ENCODE measurements around the gene IPO13. TPM values are rescaled to one million over a fixed set of nuclear protein-coding genes. Genes with fewer than 3 reads are reported as not detected.

IPO13 gene, protein sequence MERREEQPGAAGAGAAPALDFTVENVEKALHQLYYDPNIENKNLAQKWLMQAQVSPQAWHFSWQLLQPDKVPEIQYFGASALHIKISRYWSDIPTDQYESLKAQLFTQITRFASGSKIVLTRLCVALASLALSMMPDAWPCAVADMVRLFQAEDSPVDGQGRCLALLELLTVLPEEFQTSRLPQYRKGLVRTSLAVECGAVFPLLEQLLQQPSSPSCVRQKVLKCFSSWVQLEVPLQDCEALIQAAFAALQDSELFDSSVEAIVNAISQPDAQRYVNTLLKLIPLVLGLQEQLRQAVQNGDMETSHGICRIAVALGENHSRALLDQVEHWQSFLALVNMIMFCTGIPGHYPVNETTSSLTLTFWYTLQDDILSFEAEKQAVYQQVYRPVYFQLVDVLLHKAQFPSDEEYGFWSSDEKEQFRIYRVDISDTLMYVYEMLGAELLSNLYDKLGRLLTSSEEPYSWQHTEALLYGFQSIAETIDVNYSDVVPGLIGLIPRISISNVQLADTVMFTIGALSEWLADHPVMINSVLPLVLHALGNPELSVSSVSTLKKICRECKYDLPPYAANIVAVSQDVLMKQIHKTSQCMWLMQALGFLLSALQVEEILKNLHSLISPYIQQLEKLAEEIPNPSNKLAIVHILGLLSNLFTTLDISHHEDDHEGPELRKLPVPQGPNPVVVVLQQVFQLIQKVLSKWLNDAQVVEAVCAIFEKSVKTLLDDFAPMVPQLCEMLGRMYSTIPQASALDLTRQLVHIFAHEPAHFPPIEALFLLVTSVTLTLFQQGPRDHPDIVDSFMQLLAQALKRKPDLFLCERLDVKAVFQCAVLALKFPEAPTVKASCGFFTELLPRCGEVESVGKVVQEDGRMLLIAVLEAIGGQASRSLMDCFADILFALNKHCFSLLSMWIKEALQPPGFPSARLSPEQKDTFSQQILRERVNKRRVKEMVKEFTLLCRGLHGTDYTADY
- total RNA-seq = 8.6 and 17.6 TPM in 2 replicates

DNA sequence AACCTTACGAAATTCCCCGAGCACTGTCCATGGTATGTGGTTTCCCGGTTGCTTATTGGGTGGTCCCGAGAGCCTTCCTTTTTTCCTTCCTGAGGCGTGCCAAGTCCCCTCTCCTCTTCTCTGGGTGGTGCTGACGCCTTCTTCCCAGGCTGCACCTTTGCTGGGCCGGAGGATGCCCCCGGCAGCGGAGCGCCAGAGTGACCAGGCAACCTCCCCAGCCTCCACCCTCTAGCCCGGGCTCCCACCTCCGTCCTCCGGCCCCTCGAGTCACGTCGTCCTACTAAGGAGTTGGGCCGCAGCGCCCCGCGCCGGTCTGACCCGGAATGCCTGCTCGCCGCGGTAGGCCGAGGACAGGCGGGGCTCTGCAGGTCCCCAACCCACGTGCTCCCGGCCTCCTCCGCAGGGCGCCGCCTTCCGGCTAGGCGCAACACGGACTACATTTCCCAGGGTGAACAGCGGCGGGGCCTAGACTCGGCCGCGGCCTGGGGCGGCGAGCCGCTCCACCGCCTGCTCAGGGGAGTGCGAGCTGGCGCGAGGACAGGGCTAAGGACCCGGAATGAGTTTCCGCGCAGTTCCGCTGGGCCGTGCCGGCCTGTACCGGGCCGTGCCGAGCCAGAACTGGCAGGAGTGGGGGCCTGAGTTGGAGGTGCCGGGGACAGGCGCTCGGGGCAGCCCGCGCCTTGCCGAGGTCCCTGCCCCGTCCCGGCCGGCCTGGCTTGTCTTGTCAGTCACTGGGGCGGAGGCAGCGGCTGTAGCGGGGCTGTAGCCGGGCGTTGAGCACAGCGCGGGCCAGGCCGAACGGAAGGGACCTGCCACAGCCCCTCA, at the start of gene IPO13:
IPO13 (plus strand) TSS at position 715 of the 825 bp plus-strand sequence. CDS start 651 bp downstream, outside the sequence.
- peak; percentile 75 for DNase-seq (ENCODE audit: low read depth, low spot score)

DNA sequence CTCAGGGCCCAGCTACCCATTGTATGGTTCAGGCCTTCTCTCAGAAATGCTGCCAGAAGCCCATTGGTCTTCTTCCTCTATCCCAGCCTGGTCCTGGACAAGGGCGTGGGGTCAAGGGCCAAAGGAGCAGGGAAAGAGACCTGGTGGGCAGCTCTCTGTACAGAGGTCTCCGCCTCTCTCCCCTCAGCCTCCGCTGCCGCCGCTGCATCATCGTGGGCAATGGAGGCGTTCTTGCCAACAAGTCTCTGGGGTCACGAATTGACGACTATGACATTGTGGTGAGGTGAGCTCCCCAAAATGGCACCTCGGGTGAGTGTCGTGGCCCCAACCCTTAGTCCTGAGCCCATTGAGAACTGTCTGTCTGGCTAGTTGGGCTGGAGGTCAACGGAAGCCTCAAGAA, 47.8 kb upstream of the IPO13 start:
- no peak for DNase-seq (ENCODE audit: low read depth, low spot score)

DNA sequence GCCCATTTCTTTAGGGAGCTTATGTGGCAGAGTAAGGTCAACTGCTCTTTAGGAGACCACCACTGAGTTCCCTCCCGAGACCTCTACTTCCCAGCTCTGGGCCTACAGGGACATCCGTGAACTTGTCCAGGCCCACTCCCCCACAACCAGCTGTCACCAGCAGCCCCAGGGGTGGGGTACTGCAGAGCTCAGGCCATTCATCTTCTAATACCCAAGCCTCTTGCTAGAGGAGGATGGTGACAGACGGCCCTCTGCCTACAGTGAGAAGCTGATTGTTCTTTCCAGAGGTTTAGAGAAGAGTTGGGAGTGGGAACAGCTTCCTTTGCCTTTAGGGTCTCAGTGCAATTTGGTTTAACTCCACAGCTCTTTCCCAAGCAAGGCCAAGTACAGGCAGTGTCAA, 46.4 kb upstream of the IPO13 start:
- DNase-seq (ENCODE audit: low read depth, low spot score) = no peak

- DNase-seq (ENCODE audit: low read depth, low spot score) = no peak
Measured at GRCh38 chr1:43901196-43901961, 45.4 kb upstream of the IPO13 start.

- no peak for DNase-seq (ENCODE audit: low read depth, low spot score)
Measured at GRCh38 chr1:43902058-43902831, 44.5 kb upstream of the IPO13 start.

- no peak for DNase-seq (ENCODE audit: low read depth, low spot score)
Measured at GRCh38 chr1:43904660-43905551, 41.8 kb upstream of the IPO13 start.

- no peak for DNase-seq (ENCODE audit: low read depth, low spot score)
Measured at GRCh38 chr1:43908226-43908625, 38.5 kb upstream of the IPO13 start.

DNA sequence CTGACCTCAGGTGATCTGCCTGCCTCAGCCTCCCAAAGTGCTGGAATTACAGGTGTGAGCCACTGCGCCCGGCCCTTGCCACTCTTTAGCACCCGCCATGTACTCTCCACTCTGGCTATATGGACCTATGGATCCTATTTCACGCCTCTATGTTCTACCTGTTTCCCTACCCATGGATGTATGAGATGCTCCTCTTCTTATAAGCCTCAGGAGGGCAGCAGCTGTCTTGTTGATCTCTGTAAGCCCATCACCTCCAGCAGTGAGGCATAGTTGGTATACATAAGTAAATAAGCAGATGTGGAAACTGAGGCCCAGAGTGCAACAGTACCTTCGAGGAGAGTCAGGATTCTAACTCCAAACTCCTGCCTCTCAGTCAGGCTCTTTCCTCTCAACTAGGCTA, 37.9 kb upstream of the IPO13 start:
- DNase-seq (ENCODE audit: low read depth, low spot score) = no peak

DNA sequence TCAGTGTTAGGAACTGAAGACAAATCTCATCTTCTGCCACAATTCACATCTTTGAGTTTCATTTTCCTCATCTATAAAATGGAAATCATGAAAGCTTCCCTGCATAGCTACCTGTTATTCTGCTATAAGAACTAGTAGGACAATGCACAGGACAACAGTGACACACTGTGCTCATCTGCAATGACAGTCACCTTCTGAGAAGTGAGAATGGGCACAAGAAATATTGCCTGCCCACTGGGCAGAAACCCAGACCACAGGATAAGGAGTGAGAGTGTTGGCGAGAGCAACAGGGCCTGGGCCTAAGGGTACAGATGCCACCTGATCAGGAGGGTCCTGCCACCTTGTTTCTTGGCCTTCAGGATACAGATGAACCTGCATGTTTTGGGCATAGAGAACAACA, 36.4 kb upstream of the IPO13 start:
- DNase-seq (ENCODE audit: low read depth, low spot score) = no peak

DNA sequence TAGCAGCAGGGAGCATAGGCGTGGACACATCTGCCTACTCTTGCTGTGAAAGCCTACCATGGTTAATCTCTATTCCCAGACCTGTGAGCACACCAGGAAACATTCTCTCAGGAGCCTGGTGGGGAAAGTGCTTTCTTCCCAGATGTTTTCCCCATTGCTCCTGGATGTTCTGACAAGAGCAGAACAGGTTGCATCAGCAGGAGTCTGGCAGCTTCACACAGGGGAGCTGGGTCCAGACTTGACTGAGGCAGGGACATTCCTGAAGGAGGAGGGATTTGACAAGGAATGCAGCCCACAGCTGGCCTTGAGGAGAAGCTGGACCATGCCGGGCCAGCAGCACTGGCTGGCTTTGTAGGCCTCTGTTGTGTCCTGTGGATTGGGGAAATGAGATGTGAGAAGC, 34.1 kb upstream of the IPO13 start:
- no peak for DNase-seq (ENCODE audit: low read depth, low spot score)

- no peak for DNase-seq (ENCODE audit: low read depth, low spot score)
Measured at GRCh38 chr1:43913051-43913501, 33.7 kb upstream of the IPO13 start.

- DNase-seq (ENCODE audit: low read depth, low spot score) = no peak
Measured at GRCh38 chr1:43913666-43914360, 32.9 kb upstream of the IPO13 start.

GRCh38 chr1:43914576-43915525, 31.9 kb upstream of the IPO13 start:
- DNase-seq (ENCODE audit: low read depth, low spot score) = no peak

DNA sequence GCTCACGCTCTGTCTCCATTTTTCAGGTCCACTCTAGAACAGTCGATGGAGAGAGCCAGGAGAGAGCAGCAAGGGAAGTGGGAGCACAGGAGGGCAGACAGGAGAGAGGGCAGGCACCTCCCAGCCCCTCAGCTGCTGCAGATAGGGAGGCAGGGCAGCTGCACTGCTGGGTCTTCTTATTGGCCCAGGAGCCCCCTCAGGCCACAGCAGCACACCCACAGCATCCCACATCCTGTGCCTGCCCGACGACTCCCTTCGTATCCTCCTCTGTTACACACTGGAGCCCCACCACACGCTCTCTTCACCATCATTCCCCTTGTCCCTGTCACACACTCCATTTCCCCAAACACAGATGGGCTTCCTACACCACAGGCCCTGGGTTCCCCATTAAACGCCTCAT, 26.8 kb upstream of the IPO13 start:
- no peak for DNase-seq (ENCODE audit: low read depth, low spot score)

GRCh38 chr1:43921022-43921421, 25.7 kb upstream of the IPO13 start:
- no peak for DNase-seq (ENCODE audit: low read depth, low spot score)

- DNase-seq (ENCODE audit: low read depth, low spot score) = no peak
Measured at GRCh38 chr1:43924516-43924915, 22.2 kb upstream of the IPO13 start.

- DNase-seq (ENCODE audit: low read depth, low spot score) = no peak
Measured at GRCh38 chr1:43925846-43926245, 20.9 kb upstream of the IPO13 start.

All from pulmonary artery endothelial cell (primary cell).